GM10248 (cell line): ENCODE results near the gene ADAMTSL2.

Experiments
- CTCF ChIA-PET: fragments of 300-600 bp; sonication (Branson Sonifier 250); formaldehyde crosslinking; extraction: SDS; loops from one replicate; lab custom pipeline; 2021; ENCODE audit warnings: antibody characterized with exemption; lab: Yijun Ruan, JAX
- POLR2A ChIA-PET: fragments of 350-650 bp; sonication (Branson Sonifier 250); formaldehyde crosslinking; extraction: SDS; loops from one replicate; lab custom pipeline; 2020; ENCODE audit warnings: antibody characterized with exemption; lab: Yijun Ruan, JAX
- DNase-seq: peaks from one replicate; pipeline ENCODE4 v3.0.0; 2012; ENCODE audit errors: extremely low spot score
- TF ChIP-seq, protein P1 (sequence below): IDR thresholded peaks from 2 replicates; pipeline ENCODE4 v1.5.1; 2012; ENCODE audit warnings: mild to moderate bottlenecking, low read depth; ENCODE audit errors: extremely low read depth, missing control alignments, control extremely low read depth

Gene ADAMTSL2

DNA sequence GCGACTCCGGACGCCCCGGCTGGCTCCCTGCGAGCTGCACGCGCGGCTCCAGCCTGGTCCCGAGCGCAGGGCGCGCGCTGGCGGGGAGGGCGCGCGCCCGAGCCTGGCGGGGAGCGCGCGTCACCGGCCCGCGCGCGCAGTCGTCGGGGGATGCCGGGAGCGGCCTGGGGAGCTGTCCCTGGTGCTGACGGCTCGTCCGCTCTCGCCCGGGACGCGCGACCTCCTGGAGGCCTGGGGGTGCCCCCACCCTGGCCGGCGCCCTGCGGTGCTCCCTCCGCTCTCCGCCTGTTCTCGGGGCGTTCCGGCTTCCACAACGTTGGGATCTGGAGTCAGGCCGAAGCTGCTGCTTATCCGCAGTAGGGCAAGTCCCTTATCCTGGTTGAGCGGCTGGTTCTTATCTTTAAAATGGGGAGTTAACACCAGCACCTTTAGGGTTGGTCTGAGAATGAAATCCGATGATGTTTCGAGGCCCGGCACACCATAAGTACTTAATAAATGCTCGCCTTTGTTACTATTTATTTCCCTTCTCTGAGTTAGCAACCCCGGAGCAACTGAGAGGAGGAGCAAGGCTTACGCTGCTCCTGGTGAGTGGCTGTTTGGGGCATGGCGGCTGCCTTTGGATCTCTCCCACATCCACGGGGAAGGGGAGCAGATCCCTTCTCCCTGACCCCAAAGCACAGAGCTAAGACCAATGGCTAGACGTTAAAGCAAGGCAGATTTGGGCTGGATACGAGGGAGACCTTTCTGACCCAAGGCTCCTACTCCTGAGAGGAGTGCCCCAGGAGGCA is 75.0 kb downstream of the ADAMTSL2 start, which contains the start of gene FAM163B:
FAM163B (minus strand) TSS at position 79 of the 788 bp plus-strand sequence. CDS start 29,166 bp downstream, outside the sequence.
- ChIA-PET CTCF (no interaction called here), POLR2A (no interaction called here)
- DNase-seq: no peak
- TF ChIP-seq, protein P1, sequence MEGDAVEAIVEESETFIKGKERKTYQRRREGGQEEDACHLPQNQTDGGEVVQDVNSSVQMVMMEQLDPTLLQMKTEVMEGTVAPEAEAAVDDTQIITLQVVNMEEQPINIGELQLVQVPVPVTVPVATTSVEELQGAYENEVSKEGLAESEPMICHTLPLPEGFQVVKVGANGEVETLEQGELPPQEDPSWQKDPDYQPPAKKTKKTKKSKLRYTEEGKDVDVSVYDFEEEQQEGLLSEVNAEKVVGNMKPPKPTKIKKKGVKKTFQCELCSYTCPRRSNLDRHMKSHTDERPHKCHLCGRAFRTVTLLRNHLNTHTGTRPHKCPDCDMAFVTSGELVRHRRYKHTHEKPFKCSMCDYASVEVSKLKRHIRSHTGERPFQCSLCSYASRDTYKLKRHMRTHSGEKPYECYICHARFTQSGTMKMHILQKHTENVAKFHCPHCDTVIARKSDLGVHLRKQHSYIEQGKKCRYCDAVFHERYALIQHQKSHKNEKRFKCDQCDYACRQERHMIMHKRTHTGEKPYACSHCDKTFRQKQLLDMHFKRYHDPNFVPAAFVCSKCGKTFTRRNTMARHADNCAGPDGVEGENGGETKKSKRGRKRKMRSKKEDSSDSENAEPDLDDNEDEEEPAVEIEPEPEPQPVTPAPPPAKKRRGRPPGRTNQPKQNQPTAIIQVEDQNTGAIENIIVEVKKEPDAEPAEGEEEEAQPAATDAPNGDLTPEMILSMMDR: no peak

DNA sequence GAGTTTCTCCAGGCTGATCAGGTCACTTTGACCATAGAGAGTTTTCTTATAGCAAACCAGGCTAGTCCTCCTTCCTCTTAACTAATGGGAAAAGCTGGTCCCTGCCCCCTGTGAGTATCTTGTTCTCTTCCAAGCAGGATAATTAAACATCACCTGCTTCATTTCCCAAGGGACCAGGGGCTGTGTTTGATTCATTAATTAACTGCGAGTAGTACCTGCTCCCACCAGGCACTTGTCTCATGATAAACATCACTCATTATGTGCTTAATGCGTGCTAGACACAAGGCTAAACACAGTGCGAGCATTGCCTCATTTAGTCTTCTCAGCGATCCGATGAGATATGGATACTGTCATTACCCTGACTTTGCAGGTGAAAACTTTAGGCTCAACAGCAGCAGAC is 76.3 kb downstream of the ADAMTSL2 start:
- POLR2A ChIA-PET: no interaction called here
- DNase-seq: no peak
- CTCF ChIA-PET: no interaction called here
- TF ChIP-seq, protein P1: no peak

DNA sequence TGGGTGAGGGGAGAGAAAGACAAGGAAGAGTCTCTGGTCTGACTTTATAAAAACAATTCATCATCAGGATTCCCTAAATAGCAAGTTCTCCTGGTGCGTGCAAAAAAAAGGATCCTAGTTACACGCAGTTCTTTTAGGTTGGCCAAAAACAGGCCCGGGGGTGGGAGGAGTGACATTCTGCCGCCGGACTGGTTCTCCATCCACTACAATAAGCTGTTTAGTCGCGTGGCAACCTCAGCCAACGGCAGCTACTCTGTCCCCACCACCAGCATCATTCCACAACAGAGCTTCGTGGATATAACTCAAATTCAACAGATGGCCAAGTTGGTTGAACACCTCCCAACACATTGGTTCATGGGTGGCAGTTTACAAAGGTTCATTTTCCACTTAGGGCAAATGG is 77.5 kb downstream of the ADAMTSL2 start:
- TF ChIP-seq, protein P1: no peak
- DNase-seq: no peak
- ChIA-PET POLR2A (no interaction called here), CTCF (no interaction called here)

DNA sequence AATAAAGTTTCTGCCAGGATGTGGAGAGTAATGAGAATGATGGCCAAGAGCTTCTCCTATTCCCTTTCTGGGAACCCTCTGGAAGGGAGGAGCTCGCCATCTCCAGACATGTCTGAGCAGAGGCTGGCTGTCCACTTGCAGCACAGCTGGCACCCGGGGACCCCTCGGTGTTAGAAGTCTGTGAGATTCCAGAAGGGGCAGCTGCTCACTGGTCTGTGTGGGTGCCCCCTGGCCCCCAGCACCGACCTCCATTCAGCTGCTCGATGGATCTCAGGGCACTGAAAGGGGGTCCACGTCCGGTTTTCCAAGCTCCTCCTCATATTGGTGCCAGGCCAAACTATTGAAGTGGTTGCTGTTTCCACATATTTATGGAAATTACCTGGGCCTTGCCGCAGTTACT is 78.3 kb downstream of the ADAMTSL2 start:
- no peak for DNase-seq
- CTCF ChIA-PET: no interaction called here
- TF ChIP-seq, protein P1: no peak
- POLR2A ChIA-PET: no interaction called here

DNA sequence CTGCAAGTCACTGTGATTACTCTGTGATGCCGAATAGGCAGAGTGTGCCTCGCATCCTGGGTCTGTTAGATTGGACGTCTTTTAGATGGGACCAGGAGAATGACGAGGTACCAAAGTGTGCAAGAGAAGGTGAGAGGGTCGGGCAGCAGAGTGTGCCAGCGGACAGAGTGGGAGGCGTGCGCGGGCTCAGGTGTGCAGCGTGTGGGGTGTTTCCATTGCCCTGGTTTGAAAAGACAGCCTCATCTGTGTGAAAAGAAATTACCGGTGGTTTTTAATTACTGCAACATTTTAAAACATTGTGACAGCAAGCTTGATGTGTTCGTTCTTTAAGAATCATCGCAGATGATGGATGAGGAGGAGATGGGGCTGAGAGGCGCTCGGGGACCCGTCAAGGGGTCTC is 78.9 kb downstream of the ADAMTSL2 start:
- no peak for DNase-seq
- CTCF ChIA-PET: no interaction called here
- POLR2A ChIA-PET: no interaction called here
- TF ChIP-seq, protein P1: no peak

DNA sequence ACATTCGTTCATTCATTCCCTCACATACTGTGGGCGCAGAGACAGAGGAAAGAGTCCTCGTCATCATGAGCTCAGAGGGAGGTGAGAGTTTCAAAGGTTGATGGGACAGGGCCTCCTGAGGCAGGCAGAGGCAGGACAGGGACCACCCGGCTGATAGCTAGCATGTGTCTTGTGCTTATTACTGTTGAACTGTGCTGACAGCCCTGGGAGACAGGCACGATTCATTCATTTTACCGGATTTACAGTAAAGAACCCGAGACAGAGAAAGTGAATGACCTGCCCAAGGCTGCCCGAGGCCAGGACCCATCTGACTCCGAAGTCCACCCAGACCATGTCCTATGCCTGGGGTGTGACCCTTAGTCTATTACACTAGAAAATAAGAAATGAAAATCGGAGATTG is 79.6 kb downstream of the ADAMTSL2 start:
- ChIA-PET CTCF (no interaction called here), POLR2A (no interaction called here)
- no peak for DNase-seq
- TF ChIP-seq, protein P1: no peak

DNA sequence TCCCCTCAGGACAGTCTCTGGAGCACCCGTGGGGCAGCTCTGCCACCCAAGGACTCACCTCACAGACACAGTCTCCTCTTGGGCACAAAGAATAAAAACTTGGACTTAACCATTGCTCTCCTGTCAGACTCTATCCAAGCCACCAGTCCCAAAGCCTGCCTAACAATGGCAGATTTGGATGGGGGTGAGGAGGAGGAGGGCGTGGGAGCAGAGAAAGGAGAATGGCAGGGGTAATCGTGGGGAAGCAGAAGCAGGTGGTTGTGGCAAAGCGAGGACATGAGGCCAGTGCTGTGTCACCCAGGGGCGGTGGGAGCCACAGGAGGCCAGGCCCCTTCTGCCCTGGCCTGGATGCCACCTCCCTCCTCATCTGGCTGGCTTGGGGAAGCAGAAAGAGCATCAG is 80.2 kb downstream of the ADAMTSL2 start:
- POLR2A ChIA-PET: no interaction called here
- DNase-seq: no peak
- CTCF ChIA-PET: no interaction called here
- TF ChIP-seq, protein P1: no peak
